Progenitor cell of endocrine pancreas (in vitro differentiated cells): ENCODE measurements around the gene POLR1E. TPM values are rescaled to one million over a fixed set of nuclear protein-coding genes. Genes with fewer than 3 reads are reported as not detected.

Experiments
- DNase-seq: peaks from one replicate; pipeline ENCODE4 v3.0.0; 2021; ENCODE audit warnings: low spot score; ENCODE audit not compliant: unreplicated experiment
- H3K27ac Mint-ChIP-seq: 2 replicates; pipeline ENCODE4 v1.8.0; 2021; ENCODE audit warnings: mild to moderate bottlenecking, moderate library complexity, mixed read lengths
- H3K27me3 Mint-ChIP-seq: 2 replicates; pipeline ENCODE4 v1.8.0; 2021; ENCODE audit warnings: mixed read lengths
- H3K36me3 Mint-ChIP-seq: 2 replicates; pipeline ENCODE4 v1.8.0; 2022; ENCODE audit warnings: mixed read lengths; ENCODE audit not compliant: insufficient read depth
- H3K4me1 Mint-ChIP-seq: 2 replicates; pipeline ENCODE4 v1.8.0; 2021; ENCODE audit warnings: low read depth, mixed read lengths
- H3K4me3 Mint-ChIP-seq: 2 replicates; pipeline ENCODE4 v1.8.0; 2021; ENCODE audit warnings: low read depth, mild to moderate bottlenecking, moderate library complexity, mixed read lengths
- H3K9me3 Mint-ChIP-seq: 2 replicates; pipeline ENCODE4 v1.8.0; 2021; ENCODE audit warnings: low read depth, mixed read lengths
- total RNA-seq: library from RNA; stranded (reverse); gene quantifications from 2 replicates; pipeline ENCODE4 v1.2.1, GENCODE V29; 2021
- TF ChIP-seq, protein P1 (sequence below): fragments of 200-600 bp; sonication (generic); IDR thresholded peaks from one replicate; pipeline ENCODE4 v1.5.0; 2021; ENCODE audit warnings: antibody characterized with exemption, mild to moderate bottlenecking; ENCODE audit not compliant: unreplicated experiment

Gene POLR1E
- total RNA-seq, 1 donor from 2014 or later: 22.4 TPM

DNA sequence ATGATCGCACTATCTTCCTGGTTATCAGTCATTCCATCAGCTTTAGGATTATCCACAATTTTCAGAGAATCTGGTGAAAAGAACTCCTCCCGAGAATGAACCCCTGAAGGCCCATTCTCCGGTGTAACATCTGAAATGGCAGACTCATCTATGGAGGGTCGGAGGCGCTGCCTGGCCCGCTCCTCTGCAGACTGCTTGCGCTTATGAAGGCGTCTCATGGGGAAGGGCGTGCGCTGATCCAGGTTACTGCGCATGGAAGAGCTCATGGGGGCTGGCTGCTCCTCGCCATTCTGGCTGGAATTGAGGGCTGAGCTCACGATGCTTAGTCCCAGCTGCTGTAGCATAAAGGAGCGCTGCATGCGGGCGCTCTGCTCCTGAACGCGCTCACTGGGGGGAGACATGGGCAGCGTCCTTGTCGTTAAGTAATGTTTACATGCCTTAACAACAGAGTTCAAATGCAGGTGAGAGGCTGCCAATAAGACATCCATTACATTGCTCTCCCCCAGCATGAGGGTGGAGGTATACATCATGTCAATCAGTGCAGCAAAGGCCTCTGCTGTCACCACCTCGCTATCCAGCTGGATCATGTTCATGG lies 43.9 kb upstream of the POLR1E start:
- peaks cover 19% of the 10 kb centered on the region for H3K36me3 Mint-ChIP-seq
- TF ChIP-seq, protein P1, sequence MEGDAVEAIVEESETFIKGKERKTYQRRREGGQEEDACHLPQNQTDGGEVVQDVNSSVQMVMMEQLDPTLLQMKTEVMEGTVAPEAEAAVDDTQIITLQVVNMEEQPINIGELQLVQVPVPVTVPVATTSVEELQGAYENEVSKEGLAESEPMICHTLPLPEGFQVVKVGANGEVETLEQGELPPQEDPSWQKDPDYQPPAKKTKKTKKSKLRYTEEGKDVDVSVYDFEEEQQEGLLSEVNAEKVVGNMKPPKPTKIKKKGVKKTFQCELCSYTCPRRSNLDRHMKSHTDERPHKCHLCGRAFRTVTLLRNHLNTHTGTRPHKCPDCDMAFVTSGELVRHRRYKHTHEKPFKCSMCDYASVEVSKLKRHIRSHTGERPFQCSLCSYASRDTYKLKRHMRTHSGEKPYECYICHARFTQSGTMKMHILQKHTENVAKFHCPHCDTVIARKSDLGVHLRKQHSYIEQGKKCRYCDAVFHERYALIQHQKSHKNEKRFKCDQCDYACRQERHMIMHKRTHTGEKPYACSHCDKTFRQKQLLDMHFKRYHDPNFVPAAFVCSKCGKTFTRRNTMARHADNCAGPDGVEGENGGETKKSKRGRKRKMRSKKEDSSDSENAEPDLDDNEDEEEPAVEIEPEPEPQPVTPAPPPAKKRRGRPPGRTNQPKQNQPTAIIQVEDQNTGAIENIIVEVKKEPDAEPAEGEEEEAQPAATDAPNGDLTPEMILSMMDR: no peak
- H3K9me3 Mint-ChIP-seq: no peaks in the 10 kb centered on the region
- H3K4me1 Mint-ChIP-seq: peaks cover 20% of the 10 kb centered on the region
- H3K4me3 Mint-ChIP-seq: no peak overlapping the region
- H3K27ac Mint-ChIP-seq: peak overlapping the region; percentile 30
- no peak for DNase-seq
- no peaks in the 10 kb centered on the region for H3K27me3 Mint-ChIP-seq

GRCh38 chr9:37442556-37442955 lies 43.2 kb upstream of the POLR1E start:
- Mint-ChIP-seq H3K4me3 (no peak overlapping the region), H3K36me3 (peaks cover 18% of the 10 kb centered on the region), H3K4me1 (peaks cover 20% of the 10 kb centered on the region), H3K27ac (peak overlapping the region; percentile 30), H3K27me3 (no peaks in the 10 kb centered on the region), H3K9me3 (no peaks in the 10 kb centered on the region)
- TF ChIP-seq, protein P1: no peak
- DNase-seq: no peak

DNA sequence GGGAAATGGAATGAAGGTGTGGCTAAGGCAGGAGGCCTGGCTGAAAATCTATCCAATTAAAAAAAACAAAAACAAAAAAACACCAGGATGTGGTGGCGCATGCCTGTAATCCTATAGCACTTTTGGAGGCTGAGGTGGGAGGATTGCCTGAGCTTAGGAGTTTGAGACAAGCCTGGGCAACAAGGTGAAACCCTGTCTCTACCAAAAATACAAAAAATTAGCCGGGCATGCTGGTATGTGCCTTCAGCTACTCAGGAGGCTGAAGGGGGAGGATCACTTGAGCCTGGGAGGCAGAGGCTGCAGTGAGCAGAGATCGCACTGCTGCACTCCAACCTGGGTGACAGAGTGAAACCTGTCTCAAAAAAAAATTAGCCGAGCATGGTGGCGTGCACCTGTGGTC lies 42.2 kb upstream of the POLR1E start:
- TF ChIP-seq, protein P1: no peak
- no peaks in the 10 kb centered on the region for H3K27me3 Mint-ChIP-seq
- peaks cover 18% of the 10 kb centered on the region for H3K36me3 Mint-ChIP-seq
- no peak overlapping the region for H3K4me3 Mint-ChIP-seq
- peaks cover 20% of the 10 kb centered on the region for H3K4me1 Mint-ChIP-seq
- DNase-seq: no peak
- no peaks in the 10 kb centered on the region for H3K9me3 Mint-ChIP-seq
- no peak overlapping the region for H3K27ac Mint-ChIP-seq

DNA sequence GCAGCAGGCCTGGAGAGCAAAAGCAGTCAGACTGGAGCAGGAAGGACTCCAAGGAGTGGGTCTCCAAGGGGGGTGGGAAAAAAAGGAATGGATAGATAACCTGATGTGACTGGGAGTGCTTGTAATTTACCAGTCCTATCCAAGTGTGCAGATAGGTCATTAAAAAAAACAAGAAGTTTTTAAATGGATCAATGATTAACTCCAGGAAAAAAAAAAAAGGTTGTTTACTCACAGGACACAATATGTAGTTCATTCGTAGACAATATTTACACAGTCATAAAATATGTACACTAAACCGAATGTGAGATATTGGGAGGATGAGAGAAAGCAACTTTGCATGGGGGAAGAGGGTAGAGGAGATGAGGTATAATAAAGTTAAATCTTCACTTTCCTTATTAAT lies 40.9 kb upstream of the POLR1E start:
- H3K27me3 Mint-ChIP-seq: no peaks in the 10 kb centered on the region
- peaks cover 19% of the 10 kb centered on the region for H3K36me3 Mint-ChIP-seq
- H3K9me3 Mint-ChIP-seq: no peaks in the 10 kb centered on the region
- peaks cover 20% of the 10 kb centered on the region for H3K4me1 Mint-ChIP-seq
- no peak for DNase-seq
- peak overlapping the region; percentile 76 for H3K27ac Mint-ChIP-seq
- TF ChIP-seq, protein P1: no peak
- no peak overlapping the region for H3K4me3 Mint-ChIP-seq

DNA sequence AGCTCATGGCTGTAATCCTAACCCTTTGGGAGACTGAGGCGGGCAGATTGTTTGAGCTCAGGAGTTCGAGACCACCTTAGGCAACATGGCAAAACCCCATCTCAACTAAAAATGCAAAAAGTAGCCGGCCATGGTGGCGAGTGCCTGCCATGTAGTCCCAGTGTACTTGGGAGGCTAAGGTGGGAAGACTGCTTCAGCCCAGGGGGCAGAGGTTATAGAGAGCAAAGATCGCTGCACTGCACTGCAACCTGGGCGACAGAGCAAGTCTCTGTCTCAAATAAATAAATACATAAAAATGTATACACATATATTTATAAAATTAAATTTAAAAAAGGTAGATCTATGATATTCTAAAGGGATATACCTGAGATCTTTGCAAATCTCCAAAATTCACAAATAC lies 39.9 kb upstream of the POLR1E start:
- H3K36me3 Mint-ChIP-seq: peaks cover 18% of the 10 kb centered on the region
- peak overlapping the region; percentile 5 for H3K27ac Mint-ChIP-seq
- H3K4me3 Mint-ChIP-seq: no peak overlapping the region
- no peaks in the 10 kb centered on the region for H3K27me3 Mint-ChIP-seq
- H3K9me3 Mint-ChIP-seq: no peaks in the 10 kb centered on the region
- DNase-seq: no peak
- H3K4me1 Mint-ChIP-seq: peaks cover 20% of the 10 kb centered on the region
- TF ChIP-seq, protein P1: no peak
